GDM1 (cell line): ENCODE data around the gene KRTAP5-11.
"Not testable (repeated sequence)": the region's sequence is repeated elsewhere in the genome, so short reads cannot be mapped to it uniquely, and the experiment has no call there.

Experiments
- DNase-seq: peaks from one replicate; lab custom pipeline; 2025; lab: John Stamatoyannopoulos, UW

The KRTAP5-11 gene

GRCh38 chr11:71580057-71581003 lies 2.3 kb downstream of the KRTAP5-11 start:
- no peak for DNase-seq

- not testable (repeated sequence) for DNase-seq
Observed at GRCh38 chr11:71579513-71579912, 3.2 kb downstream of the KRTAP5-11 start.

- no peak for DNase-seq
Observed at GRCh38 chr11:71577469-71578004, 5.1 kb downstream of the KRTAP5-11 start.

- DNase-seq, result not testable (repeated sequence)
Observed at GRCh38 chr11:71576688-71577465, 5.8 kb downstream of the KRTAP5-11 start.

GRCh38 chr11:71575723-71576424 lies 6.8 kb downstream of the KRTAP5-11 start:
- DNase-seq, result no peak

GRCh38 chr11:71574418-71574817 lies 8.3 kb downstream of the KRTAP5-11 start:
- DNase-seq, result no peak

GRCh38 chr11:71572811-71573210 lies 9.9 kb downstream of the KRTAP5-11 start:
- no peak for DNase-seq

- not testable (repeated sequence) for DNase-seq
Observed at GRCh38 chr11:71571101-71571850, 11.4 kb downstream of the KRTAP5-11 start.

- DNase-seq, result no peak
Observed at GRCh38 chr11:71568704-71569349, 13.8 kb downstream of the KRTAP5-11 start.

GRCh38 chr11:71567633-71568032 lies 15.0 kb downstream of the KRTAP5-11 start:
- not testable (repeated sequence) for DNase-seq

- not testable (repeated sequence) for DNase-seq
Observed at GRCh38 chr11:71566626-71567599, 15.8 kb downstream of the KRTAP5-11 start.

GRCh38 chr11:71566081-71566620 lies 16.5 kb downstream of the KRTAP5-11 start:
- DNase-seq, result no peak

- DNase-seq, result no peak
Observed at GRCh38 chr11:71565263-71565662, 17.4 kb downstream of the KRTAP5-11 start, which contains the start of gene KRTAP5-10. TSS of gene KRTAP5-10 (plus strand) at chr11:71565563. CDS start at chr11:71565588, 25 bp downstream.

GRCh38 chr11:71564430-71564829 lies 18.2 kb downstream of the KRTAP5-11 start:
- DNase-seq, result no peak

- peak; percentile 53 for DNase-seq
Observed at GRCh38 chr11:71563406-71563805, 19.3 kb downstream of the KRTAP5-11 start.

- DNase-seq, result no peak
Observed at GRCh38 chr11:71562120-71562519, 20.6 kb downstream of the KRTAP5-11 start.

- DNase-seq, result no peak
Observed at GRCh38 chr11:71558996-71559395, 23.7 kb downstream of the KRTAP5-11 start.

GRCh38 chr11:71557257-71557656 lies 25.4 kb downstream of the KRTAP5-11 start:
- no peak for DNase-seq

- no peak for DNase-seq
Observed at GRCh38 chr11:71556018-71556417, 26.7 kb downstream of the KRTAP5-11 start.
